Muscle of leg (tissue), 11 donors: ENCODE measurements around the gene SIGLEC1. TPM values are rescaled to one million over a fixed set of nuclear protein-coding genes. Genes with fewer than 3 reads are reported as not detected.

Source experiments
- DNase-seq: peaks from one replicate; pipeline ENCODE4 v3.0.0; 2013
- H3K27ac ChIP-seq: one replicate; pipeline ENCODE4 v1.5.1; 2013; ENCODE audit warnings: mild to moderate bottlenecking, low read length, control low read depth
- H3K27me3 ChIP-seq: one replicate; pipeline ENCODE4 v1.6.1; 2013; ENCODE audit warnings: low read length; ENCODE audit not compliant: control insufficient read depth, insufficient read depth
- H3K36me3 ChIP-seq: one replicate; pipeline ENCODE4 v1.6.1; 2013; ENCODE audit warnings: low read length; ENCODE audit not compliant: control insufficient read depth, insufficient read depth
- H3K4me1 ChIP-seq: one replicate; pipeline ENCODE4 v1.6.1; 2013; ENCODE audit warnings: low read length; ENCODE audit not compliant: control insufficient read depth, insufficient read depth
- H3K4me3 ChIP-seq: one replicate; pipeline ENCODE4 v1.5.1; 2013; ENCODE audit warnings: low read length, control low read depth
- H3K9me3 ChIP-seq: replicated peaks from 2 replicates; pipeline ENCODE4 v1.6.1; 2013; ENCODE audit warnings: low read depth, low read length; ENCODE audit not compliant: control insufficient read depth
- WGBS: methylation state at CpG from one replicate; pipeline ENCODE4 v1.1.5; 2013; ENCODE audit warnings: missing lambda C conversion rate; ENCODE audit not compliant: insufficient coverage; 5-methylcytosine and 5-hydroxymethylcytosine counted together
- polyA plus RNA-seq, 8 donors: library from polyadenylated mRNA; unstranded; fragments of 120-200 nt; gene quantifications; one replicate each; pipeline versions ENCODE4 v1.2.1 to v1.2.3, GENCODE V29; 2013; ENCODE audit warnings: inconsistent platforms in 1 of 8, low replicate concordance in 1 of 8; ENCODE audit not compliant: insufficient read length in 8 of 8, insufficient read depth in 1 of 8
- total RNA-seq: library from RNA; stranded (reverse); fragments of 120-200 nt; gene quantifications from one replicate; pipeline ENCODE4 v1.2.4, GENCODE V29; 2013

The SIGLEC1 gene
- total and polyA plus RNA-seq, 9 donors, result 2.1 to 6.2 (median 3.7) TPM

DNA sequence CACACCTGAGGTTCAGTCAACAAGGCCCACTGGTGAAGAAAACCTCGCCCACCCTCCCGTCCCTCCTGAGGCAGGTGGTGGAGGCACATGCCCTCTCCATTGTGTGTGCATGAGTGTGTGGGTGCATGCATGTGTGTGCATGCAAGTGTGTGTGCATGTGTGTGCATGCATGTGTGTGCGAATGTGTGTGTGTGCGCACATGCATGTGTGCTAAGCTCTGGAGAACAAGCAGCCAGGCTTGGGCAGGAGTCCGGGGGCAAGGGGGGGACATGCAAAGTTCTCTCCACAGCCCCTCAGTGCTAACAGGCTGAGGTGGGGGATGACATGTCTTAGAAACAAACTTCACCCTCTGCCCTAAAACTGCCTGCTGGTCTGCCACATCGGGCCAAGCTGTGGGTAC lies 17.0 kb upstream of the SIGLEC1 start:
- no peak overlapping the region for H3K27ac ChIP-seq
- H3K4me1 ChIP-seq, result peaks cover 51% of the 10 kb centered on the region
- no peaks in the 10 kb centered on the region for H3K36me3 ChIP-seq
- H3K4me3 ChIP-seq, result no peak overlapping the region
- DNase-seq, result no peak
- H3K9me3 ChIP-seq, result no peaks in the 10 kb centered on the region
- H3K27me3 ChIP-seq, result peaks cover 10% of the 10 kb centered on the region
- 93% methylated on average over 4 of the region's 6 CpGs for WGBS

DNA sequence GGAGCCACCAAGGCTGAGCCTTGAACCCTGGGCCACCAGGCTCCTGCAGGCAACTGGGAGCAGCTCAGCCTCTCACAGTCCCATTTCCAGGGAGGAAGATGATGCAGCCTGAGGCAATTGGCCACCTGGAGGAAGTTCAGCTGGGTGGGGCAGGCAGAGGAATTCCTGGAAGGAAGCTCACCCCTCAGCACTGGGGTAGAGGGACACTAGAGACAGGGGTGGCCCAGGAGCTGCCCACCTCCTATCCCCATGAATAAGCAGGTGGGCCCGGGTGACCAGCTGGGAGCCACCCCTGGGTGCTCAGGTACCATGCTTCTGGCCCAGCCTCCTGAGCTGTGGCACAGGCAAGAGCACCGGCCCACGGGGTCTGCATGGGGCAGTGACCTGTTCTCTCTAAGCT lies 16.5 kb upstream of the SIGLEC1 start:
- H3K9me3 ChIP-seq, result no peaks in the 10 kb centered on the region
- no peak overlapping the region for H3K4me3 ChIP-seq
- peak; percentile 7 for DNase-seq
- H3K4me1 ChIP-seq, result peaks cover 46% of the 10 kb centered on the region
- H3K27me3 ChIP-seq, result peaks cover 10% of the 10 kb centered on the region
- H3K27ac ChIP-seq, result no peak overlapping the region
- 84% methylated on average over 3 of the region's 3 CpGs for WGBS
- no peaks in the 10 kb centered on the region for H3K36me3 ChIP-seq

DNA sequence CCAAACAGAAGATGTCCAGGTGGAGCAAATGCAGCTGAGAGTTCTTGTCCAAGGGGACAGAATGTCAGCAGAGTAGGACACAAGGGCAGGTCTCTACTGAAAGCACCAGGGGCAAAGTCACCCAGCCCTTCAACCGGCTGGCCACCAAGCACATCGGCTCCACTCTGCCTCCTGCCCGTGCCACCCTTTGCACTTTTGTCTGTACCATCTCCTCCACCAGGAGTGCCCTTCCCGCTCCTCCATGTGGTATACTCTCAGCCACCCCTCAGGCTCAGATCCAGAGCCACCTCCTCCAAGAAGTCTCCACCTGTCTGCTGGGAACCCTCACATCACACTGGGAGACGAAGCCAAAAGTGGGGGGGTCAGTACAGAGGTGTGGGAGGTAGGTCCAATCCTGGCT lies 16.0 kb upstream of the SIGLEC1 start:
- DNase-seq, result no peak
- WGBS, result 88% methylated on average over 3 of the region's 5 CpGs
- no peak overlapping the region for H3K4me3 ChIP-seq
- H3K27me3 ChIP-seq, result peaks cover 10% of the 10 kb centered on the region
- H3K27ac ChIP-seq, result no peak overlapping the region
- no peaks in the 10 kb centered on the region for H3K9me3 ChIP-seq
- H3K36me3 ChIP-seq, result no peaks in the 10 kb centered on the region
- peaks cover 43% of the 10 kb centered on the region for H3K4me1 ChIP-seq

DNA sequence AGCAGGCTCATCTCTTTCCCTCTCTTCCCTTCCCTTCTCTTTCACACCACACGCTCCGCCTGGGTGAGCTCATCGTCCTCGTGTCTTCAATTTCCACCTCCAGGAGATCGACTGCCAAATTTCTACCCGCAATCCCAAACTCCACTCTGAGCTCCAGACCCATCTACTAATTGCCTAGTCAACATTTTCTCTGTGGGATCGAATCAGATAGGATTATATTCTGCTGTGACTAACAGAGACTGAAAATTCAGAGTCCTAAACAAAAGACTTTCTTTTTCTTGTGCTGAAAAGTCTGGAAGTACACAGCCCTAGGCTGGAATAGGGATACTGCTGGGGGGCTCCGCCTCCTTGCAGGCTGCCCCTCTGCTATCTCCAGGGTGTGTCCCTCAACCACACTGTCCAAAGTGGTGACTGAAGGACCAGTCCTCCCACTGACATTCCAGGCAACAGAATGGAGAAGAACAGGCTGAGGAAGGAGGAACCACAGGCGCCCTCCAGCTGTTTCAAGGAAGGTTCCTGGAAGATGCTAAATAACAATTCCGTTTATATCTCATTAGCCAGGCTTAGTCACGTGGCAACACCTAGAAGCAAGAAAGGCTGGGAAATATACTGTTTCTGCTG lies 15.1 kb upstream of the SIGLEC1 start:
- Histone ChIP-seq H3K27ac (peak overlapping the region; percentile 65), H3K9me3 (no peaks in the 10 kb centered on the region), H3K4me1 (peaks cover 38% of the 10 kb centered on the region), H3K27me3 (peaks cover 5% of the 10 kb centered on the region), H3K4me3 (no peak overlapping the region), H3K36me3 (no peaks in the 10 kb centered on the region)
- WGBS, result 39% methylated on average over 6 of the region's 11 CpGs
- DNase-seq, result peak; percentile 79

DNA sequence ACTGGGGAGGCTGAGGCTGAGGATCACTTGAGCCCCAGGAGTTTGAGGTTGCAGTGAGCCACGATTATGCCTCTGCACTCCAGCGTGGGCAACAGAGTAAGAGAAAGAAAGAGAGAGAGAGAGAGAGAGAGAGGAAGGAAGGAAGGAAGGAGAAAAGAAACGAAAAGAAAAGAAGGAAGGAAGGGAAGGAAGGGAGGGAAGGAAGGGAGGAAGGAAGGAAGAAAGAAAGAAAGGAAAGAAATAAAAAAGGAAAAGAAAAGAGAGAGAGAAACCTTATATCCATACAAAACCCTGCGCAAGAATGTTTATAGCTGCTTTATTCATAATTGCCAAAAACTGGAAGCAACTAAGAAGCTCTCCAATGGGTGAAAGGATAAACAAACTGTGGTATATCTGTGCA lies 12.0 kb upstream of the SIGLEC1 start:
- WGBS, result 62% methylated on average over 2 of the region's 4 CpGs
- no peak for DNase-seq
- peaks cover 5% of the 10 kb centered on the region for H3K27me3 ChIP-seq
- peaks cover 12% of the 10 kb centered on the region for H3K4me1 ChIP-seq
- no peak overlapping the region for H3K4me3 ChIP-seq
- H3K27ac ChIP-seq, result no peak overlapping the region
- no peaks in the 10 kb centered on the region for H3K36me3 ChIP-seq
- H3K9me3 ChIP-seq, result no peaks in the 10 kb centered on the region

DNA sequence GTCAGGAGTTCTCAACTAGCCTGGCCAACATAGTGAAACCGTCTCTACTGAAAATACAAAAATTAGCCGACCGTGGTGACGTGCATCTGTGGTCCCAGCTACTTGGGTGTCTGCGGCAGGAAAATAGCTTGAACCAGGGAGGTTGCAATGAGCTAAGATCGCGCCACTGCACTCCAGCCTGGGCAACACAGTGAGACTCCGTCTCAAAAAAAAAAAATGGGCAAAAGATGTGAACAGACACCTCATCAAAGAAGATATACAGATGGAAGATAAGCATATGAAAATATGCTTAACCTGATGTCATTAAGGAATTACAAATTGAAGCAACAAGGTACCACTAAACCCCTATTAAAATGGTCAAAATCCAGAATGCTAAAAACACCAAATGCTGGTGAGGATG lies 10.9 kb upstream of the SIGLEC1 start:
- Histone ChIP-seq H3K4me3 (no peak overlapping the region), H3K4me1 (peaks cover 12% of the 10 kb centered on the region), H3K36me3 (no peaks in the 10 kb centered on the region), H3K27ac (no peak overlapping the region), H3K27me3 (peaks cover under 1% of the 10 kb centered on the region), H3K9me3 (no peaks in the 10 kb centered on the region)
- no peak for DNase-seq
- WGBS, result 90% methylated on average over 5 of the region's 8 CpGs

DNA sequence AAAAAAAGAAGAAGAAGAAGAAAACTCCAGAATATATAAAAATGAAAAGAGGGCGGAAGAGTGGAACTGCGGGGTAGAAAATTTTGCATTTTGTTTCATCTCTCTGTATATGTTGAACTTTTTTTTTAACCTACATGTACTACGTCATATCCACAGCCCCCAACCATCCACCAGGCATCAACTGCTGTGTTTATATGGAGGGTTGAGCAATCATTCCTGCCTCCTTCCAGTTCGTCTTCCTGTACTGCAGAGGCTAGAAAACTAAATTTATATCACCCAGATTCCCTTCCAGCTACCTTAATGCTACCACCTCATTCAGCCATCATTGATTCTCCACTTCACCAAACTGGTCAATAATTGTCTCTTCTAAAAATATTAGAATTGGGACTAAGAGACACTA lies 9.5 kb upstream of the SIGLEC1 start:
- no CpG with 5 or more reads among the region's 4 CpGs for WGBS
- no peaks in the 10 kb centered on the region for H3K27me3 ChIP-seq
- H3K4me1 ChIP-seq, result peaks cover under 1% of the 10 kb centered on the region
- no peak overlapping the region for H3K4me3 ChIP-seq
- no peaks in the 10 kb centered on the region for H3K9me3 ChIP-seq
- H3K36me3 ChIP-seq, result no peaks in the 10 kb centered on the region
- no peak for DNase-seq
- H3K27ac ChIP-seq, result no peak overlapping the region

DNA sequence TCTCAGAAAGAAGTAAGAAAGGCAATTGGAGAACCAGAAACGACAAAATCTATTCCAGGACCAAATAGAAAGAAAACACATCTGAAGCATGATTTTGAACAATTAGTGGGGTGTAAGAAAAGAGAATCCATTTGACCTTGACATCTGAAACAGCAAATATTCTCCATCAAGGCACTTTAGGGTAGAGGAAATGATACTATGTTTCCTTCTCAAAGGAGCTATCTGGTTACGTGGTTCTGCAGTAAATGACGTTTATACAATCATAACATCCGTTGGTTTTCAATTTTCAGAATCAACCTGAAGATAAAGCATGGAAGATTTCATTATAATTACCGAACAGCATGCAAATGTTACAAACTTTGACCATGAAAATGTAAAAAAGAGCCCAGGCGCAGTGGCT lies 8.2 kb upstream of the SIGLEC1 start:
- no peaks in the 10 kb centered on the region for H3K9me3 ChIP-seq
- H3K27me3 ChIP-seq, result no peaks in the 10 kb centered on the region
- H3K36me3 ChIP-seq, result no peaks in the 10 kb centered on the region
- 72% methylated on average over 2 of the region's 6 CpGs for WGBS
- no peak for DNase-seq
- no peak overlapping the region for H3K27ac ChIP-seq
- H3K4me3 ChIP-seq, result no peak overlapping the region
- no peaks in the 10 kb centered on the region for H3K4me1 ChIP-seq

DNA sequence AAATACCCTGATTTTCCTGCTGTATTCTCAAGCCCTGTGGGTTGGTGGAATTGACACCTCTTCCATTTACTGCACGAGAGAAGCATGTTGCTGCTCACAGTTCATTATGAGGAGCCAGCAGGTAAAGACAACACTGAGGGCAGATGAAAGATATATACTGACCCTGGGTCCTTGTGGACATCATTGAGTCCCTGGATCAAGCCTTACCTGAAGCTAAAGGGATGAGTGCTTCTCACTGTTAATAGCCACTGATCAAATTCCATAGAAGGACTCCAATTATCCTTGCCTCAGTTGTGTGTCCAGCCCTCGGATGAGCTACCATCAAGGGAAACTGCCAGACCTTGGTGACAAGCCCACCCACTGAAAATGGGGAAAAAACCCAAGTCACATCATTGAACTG lies 7.7 kb upstream of the SIGLEC1 start:
- WGBS, result 100% methylated on average over 1 of the region's 2 CpGs
- H3K27me3 ChIP-seq, result no peaks in the 10 kb centered on the region
- DNase-seq, result no peak
- no peaks in the 10 kb centered on the region for H3K4me1 ChIP-seq
- H3K9me3 ChIP-seq, result no peaks in the 10 kb centered on the region
- no peaks in the 10 kb centered on the region for H3K36me3 ChIP-seq
- H3K4me3 ChIP-seq, result no peak overlapping the region
- no peak overlapping the region for H3K27ac ChIP-seq

DNA sequence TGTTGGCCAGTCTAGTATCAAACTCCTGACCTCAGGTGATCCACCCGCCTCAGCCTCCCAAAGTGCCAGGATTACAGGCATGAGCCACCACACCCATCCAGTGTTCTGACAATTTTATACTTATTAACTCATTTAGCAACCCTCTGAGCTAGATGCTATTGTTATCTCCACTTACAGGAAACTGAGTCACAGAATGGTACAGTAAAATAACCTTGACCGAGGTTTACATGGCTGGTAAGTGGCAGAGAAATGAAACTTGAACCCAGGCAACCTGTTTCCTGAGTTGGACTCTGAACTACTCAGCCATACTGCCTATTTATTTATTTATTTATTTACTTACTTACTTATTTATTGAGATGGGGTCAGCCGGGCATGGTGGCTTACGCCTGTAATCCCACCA lies 6.6 kb upstream of the SIGLEC1 start:
- no peaks in the 10 kb centered on the region for H3K36me3 ChIP-seq
- no peak overlapping the region for H3K4me3 ChIP-seq
- H3K27ac ChIP-seq, result no peak overlapping the region
- no peaks in the 10 kb centered on the region for H3K9me3 ChIP-seq
- no peaks in the 10 kb centered on the region for H3K27me3 ChIP-seq
- WGBS, result 94% methylated on average over 3 of the region's 4 CpGs
- DNase-seq, result no peak
- no peaks in the 10 kb centered on the region for H3K4me1 ChIP-seq
